Purkinje cell (primary cell): ENCODE measurements around the gene CLK1. TPM values are rescaled to one million over a fixed set of nuclear protein-coding genes. Genes with fewer than 3 reads are reported as not detected.

Experiments
- polyA plus RNA-seq: library from polyadenylated mRNA; unstranded; fragments of >200 nt; fragmentation: Nextera tagmentation; gene quantifications from 2 replicates; pipeline ENCODE4 v1.2.1, GENCODE V29; 2014

Gene CLK1
- polyA plus RNA-seq = 83.9 and 113 TPM in 2 replicates

GRCh38 chr2:200864176-200865034 lies at the start of gene CLK1:
CLK1 (minus strand) TSS chr2:200864658; CDS start chr2:200861862, 2,796 bp downstream.

GRCh38 chr2:200888704-200889625 lies 24.5 kb upstream of the CLK1 start, which contains the start of the genes NIF3L1 and PPIL3:
NIF3L1 (plus strand) TSS chr2:200889371; CDS start chr2:200891944, 2,573 bp downstream.
PPIL3 (minus strand) TSS chr2:200889077; CDS start chr2:200887615, 1,462 bp downstream.

GRCh38 chr2:200811333-200812121 lies 52.9 kb downstream of the CLK1 start, which contains the start of gene BZW1:
BZW1 (plus strand) TSS chr2:200811910; CDS start chr2:200813218, 1,308 bp downstream.

Other genes with a start within 250 kb of the CLK1 start
- 122 and 162 TPM in 2 replicates for gene BZW1, start 52.7 kb downstream of the CLK1 start, polyA plus RNA-seq
- 58.3 and 86.7 TPM in 2 replicates for gene PPIL3, start 24.4 kb upstream of the CLK1 start, polyA plus RNA-seq
- gene NIF3L1, start 24.7 kb upstream of the CLK1 start, polyA plus RNA-seq = 51.2 and 55.8 TPM in 2 replicates
- gene ORC2, start 99.0 kb upstream of the CLK1 start, polyA plus RNA-seq = 4.7 and 6.4 TPM in 2 replicates
- 15.2 and 19.8 TPM in 2 replicates for gene HYCC2, start 207.0 kb upstream of the CLK1 start, polyA plus RNA-seq
- 1,448 and 1,695 TPM in 2 replicates for gene NDUFB3, start 207.3 kb upstream of the CLK1 start, polyA plus RNA-seq